WTC11 (cell line): Measurements from ENCODE around the gene MYL7. TPM values are rescaled to one million over a fixed set of nuclear protein-coding genes. Genes with fewer than 3 reads are reported as not detected.

ENCODE experiments used
- ATAC-seq: fragments of 200-7000 bp; cut with Tn5 transposase; 2 replicates; pipeline ENCODE4 v1.10.0; 2021; ENCODE audit warnings: mild to moderate bottlenecking, moderate library complexity
- CTCF ChIA-PET: fragments of 300-600 bp; sonication (Branson Sonifier 250); formaldehyde crosslinking; loops from one replicate; lab custom pipeline; 2021; ENCODE audit warnings: antibody characterized with exemption; lab: Charles Lee
- POLR2A ChIA-PET: fragments of 350-600 bp; sonication (Branson Sonifier 250); formaldehyde crosslinking; loops from one replicate; lab custom pipeline; 2021; ENCODE audit warnings: antibody characterized with exemption; lab: Charles Lee
- DNase-seq: peaks from one replicate; pipeline ENCODE4 v3.0.0; 2021; ENCODE audit warnings: low spot score
- H3K27ac Mint-ChIP-seq: 2 replicates; pipeline ENCODE4 v1.8.0; 2021; ENCODE audit warnings: mixed read lengths
- H3K27me3 Mint-ChIP-seq: 2 replicates; pipeline ENCODE4 v1.8.0; 2021; ENCODE audit warnings: low read depth, mild to moderate bottlenecking, moderate library complexity, mixed read lengths
- H3K36me3 Mint-ChIP-seq: 2 replicates; pipeline ENCODE4 v1.8.0; 2021; ENCODE audit warnings: mixed read lengths
- H3K4me1 Mint-ChIP-seq: 2 replicates; pipeline ENCODE4 v1.8.0; 2022; ENCODE audit warnings: mixed read lengths
- H3K4me3 Mint-ChIP-seq: 2 replicates; pipeline ENCODE4 v1.8.0; 2021; ENCODE audit warnings: mild to moderate bottlenecking, moderate library complexity, mixed read lengths
- H3K9me3 Mint-ChIP-seq: 2 replicates; pipeline ENCODE4 v1.8.0; 2021; ENCODE audit warnings: mixed read lengths
- CBFB ChIP-seq: sonication (generic); formaldehyde crosslinking; IDR thresholded peaks from 2 replicates; pipeline ENCODE4 v1.8.1; 2022; ENCODE audit warnings: mild to moderate bottlenecking, low read depth, missing genetic modification reagents
- EMX1 ChIP-seq: fragments of 250-450 bp; sonication (Bioruptor Pico); IDR thresholded peaks from 2 replicates; pipeline ENCODE4 v1.8.0; 2021; ENCODE audit warnings: mild to moderate bottlenecking
- GRHL2 ChIP-seq: fragments of 250-450 bp; sonication (Bioruptor Pico); IDR thresholded peaks from 2 replicates; pipeline ENCODE4 v1.8.0; 2022; ENCODE audit warnings: mild to moderate bottlenecking, moderate library complexity; ENCODE audit not compliant: insufficient replicate concordance, severe bottlenecking
- HMGXB4 ChIP-seq: sonication (generic); formaldehyde crosslinking; IDR thresholded peaks from 2 replicates; pipeline ENCODE4 v1.8.1; 2023; ENCODE audit warnings: mild to moderate bottlenecking, moderate library complexity, missing genetic modification reagents
- MXD4 ChIP-seq: fragments of 250-450 bp; sonication (Bioruptor Pico); IDR thresholded peaks from 2 replicates; pipeline ENCODE4 v1.8.0; 2021; ENCODE audit warnings: mild to moderate bottlenecking, moderate library complexity, borderline replicate concordance
- NFYB ChIP-seq: sonication (generic); formaldehyde crosslinking; conservative IDR thresholded peaks from 2 replicates; pipeline ENCODE4 v1.8.0; 2022; ENCODE audit warnings: low read depth, missing genetic modification reagents
- NR2C2 ChIP-seq: sonication (generic); formaldehyde crosslinking; IDR thresholded peaks from 2 replicates; pipeline ENCODE4 v1.8.0; 2022; ENCODE audit warnings: mild to moderate bottlenecking, missing genetic modification reagents
- SMAD3 ChIP-seq: sonication (generic); formaldehyde crosslinking; IDR thresholded peaks from 2 replicates; pipeline ENCODE4 v1.8.0; 2022; ENCODE audit warnings: missing genetic modification reagents, mild to moderate bottlenecking, borderline replicate concordance
- ZNF232 ChIP-seq: sonication (generic); formaldehyde crosslinking; IDR thresholded peaks from 2 replicates; pipeline ENCODE4 v1.8.0; 2022; ENCODE audit warnings: mild to moderate bottlenecking, missing genetic modification reagents
- ZNF425 ChIP-seq: fragments of 250-450 bp; sonication (Bioruptor Pico); conservative IDR thresholded peaks from 2 replicates; pipeline ENCODE4 v1.9.0; 2021; ENCODE audit warnings: mild to moderate bottlenecking
- ZNF671 ChIP-seq: fragments of 250-450 bp; sonication (Bioruptor Pico); IDR thresholded peaks from 2 replicates; pipeline ENCODE4 v1.8.0; 2021; ENCODE audit warnings: mild to moderate bottlenecking
- total RNA-seq: library from RNA; stranded (reverse); gene quantifications from 3 replicates; pipeline ENCODE4 v1.2.3, GENCODE V29; 2021
- TF ChIP-seq, protein P1 (sequence below): fragments of 250-450 bp; sonication (Bioruptor Pico); IDR thresholded peaks from 2 replicates; pipeline ENCODE4 v2.1.2; 2022; ENCODE audit warnings: mild to moderate bottlenecking, moderate library complexity
- TF ChIP-seq, protein P2 (sequence below): sonication (generic); formaldehyde crosslinking; IDR thresholded peaks from 2 replicates; pipeline ENCODE4 v1.8.1; 2022; ENCODE audit warnings: missing genetic modification reagents, borderline replicate concordance
- TF ChIP-seq, protein P3 (sequence below): fragments of 250-450 bp; sonication (Bioruptor Pico); IDR thresholded peaks from 2 replicates; pipeline ENCODE4 v1.9.0; 2021; ENCODE audit warnings: mild to moderate bottlenecking
- TF ChIP-seq, protein P4 (sequence below): fragments of 250-450 bp; sonication (Bioruptor Pico); IDR thresholded peaks from 2 replicates; pipeline ENCODE4 v1.8.0; 2021; ENCODE audit warnings: mild to moderate bottlenecking
- TF ChIP-seq, protein P5 (sequence below): sonication (generic); formaldehyde crosslinking; IDR thresholded peaks from 2 replicates; pipeline ENCODE4 v1.8.1; 2023; ENCODE audit warnings: mild to moderate bottlenecking, missing genetic modification reagents, moderate library complexity

Gene MYL7
- total RNA-seq, 1 experiment from 2014 or later: 0.90 TPM

- TF ChIP-seq, protein P1, sequence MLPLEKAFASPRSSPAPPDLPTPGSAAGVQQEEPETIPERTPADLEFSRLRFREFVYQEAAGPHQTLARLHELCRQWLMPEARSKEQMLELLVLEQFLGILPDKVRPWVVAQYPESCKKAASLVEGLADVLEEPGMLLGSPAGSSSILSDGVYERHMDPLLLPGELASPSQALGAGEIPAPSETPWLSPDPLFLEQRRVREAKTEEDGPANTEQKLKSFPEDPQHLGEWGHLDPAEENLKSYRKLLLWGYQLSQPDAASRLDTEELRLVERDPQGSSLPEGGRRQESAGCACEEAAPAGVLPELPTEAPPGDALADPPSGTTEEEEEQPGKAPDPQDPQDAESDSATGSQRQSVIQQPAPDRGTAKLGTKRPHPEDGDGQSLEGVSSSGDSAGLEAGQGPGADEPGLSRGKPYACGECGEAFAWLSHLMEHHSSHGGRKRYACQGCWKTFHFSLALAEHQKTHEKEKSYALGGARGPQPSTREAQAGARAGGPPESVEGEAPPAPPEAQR (CRISPR knock-in tag): no peak
- no peak for TF ChIP-seq ZNF425 (CRISPR knock-in tag)
- TF ChIP-seq, protein P2, sequence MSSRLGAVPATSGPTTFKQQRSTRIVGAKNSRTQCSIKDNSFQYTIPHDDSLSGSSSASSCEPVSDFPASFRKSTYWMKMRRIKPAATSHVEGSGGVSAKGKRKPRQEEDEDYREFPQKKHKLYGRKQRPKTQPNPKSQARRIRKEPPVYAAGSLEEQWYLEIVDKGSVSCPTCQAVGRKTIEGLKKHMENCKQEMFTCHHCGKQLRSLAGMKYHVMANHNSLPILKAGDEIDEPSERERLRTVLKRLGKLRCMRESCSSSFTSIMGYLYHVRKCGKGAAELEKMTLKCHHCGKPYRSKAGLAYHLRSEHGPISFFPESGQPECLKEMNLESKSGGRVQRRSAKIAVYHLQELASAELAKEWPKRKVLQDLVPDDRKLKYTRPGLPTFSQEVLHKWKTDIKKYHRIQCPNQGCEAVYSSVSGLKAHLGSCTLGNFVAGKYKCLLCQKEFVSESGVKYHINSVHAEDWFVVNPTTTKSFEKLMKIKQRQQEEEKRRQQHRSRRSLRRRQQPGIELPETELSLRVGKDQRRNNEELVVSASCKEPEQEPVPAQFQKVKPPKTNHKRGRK (CRISPR knock-in tag): no peak
- TF ChIP-seq ZNF232 (CRISPR knock-in tag): no peak
- no peak for TF ChIP-seq SMAD3
These were observed 12.8 kb upstream of the MYL7 start (continued) for GRCh38 chr7:44153948-44154335.

- DNase-seq: peak; percentile 18
- CTCF ChIA-PET: interaction anchor here (0.9 to 1.5 kb wide), 5 partner anchors 8 to 88 kb away, joined by 3 to 7 read pairs (median 3); partner anchors contain the start of gene GCK
- Mint-ChIP-seq H3K9me3 (no peaks in the 10 kb centered on the region), H3K4me1 (no peaks in the 10 kb centered on the region), H3K4me3 (no peak overlapping the region), H3K27me3 (no peaks in the 10 kb centered on the region), H3K27ac (no peak overlapping the region), H3K36me3 (no peaks in the 10 kb centered on the region)
- POLR2A ChIA-PET: no interaction called here
- peak; percentile 69 for ATAC-seq
- TF ChIP-seq, protein P3, sequence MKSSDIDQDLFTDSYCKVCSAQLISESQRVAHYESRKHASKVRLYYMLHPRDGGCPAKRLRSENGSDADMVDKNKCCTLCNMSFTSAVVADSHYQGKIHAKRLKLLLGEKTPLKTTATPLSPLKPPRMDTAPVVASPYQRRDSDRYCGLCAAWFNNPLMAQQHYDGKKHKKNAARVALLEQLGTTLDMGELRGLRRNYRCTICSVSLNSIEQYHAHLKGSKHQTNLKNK: no peak
- TF ChIP-seq EMX1 (CRISPR knock-in tag) (no peak), CBFB (CRISPR knock-in tag) (no peak), ZNF671 (no peak), GRHL2 (CRISPR knock-in tag) (no peak), MXD4 (CRISPR knock-in tag) (no peak), NR2C2 (CRISPR knock-in tag) (no peak), HMGXB4 (CRISPR knock-in tag) (no peak), NFYB (no peak)
- TF ChIP-seq, protein P4, sequence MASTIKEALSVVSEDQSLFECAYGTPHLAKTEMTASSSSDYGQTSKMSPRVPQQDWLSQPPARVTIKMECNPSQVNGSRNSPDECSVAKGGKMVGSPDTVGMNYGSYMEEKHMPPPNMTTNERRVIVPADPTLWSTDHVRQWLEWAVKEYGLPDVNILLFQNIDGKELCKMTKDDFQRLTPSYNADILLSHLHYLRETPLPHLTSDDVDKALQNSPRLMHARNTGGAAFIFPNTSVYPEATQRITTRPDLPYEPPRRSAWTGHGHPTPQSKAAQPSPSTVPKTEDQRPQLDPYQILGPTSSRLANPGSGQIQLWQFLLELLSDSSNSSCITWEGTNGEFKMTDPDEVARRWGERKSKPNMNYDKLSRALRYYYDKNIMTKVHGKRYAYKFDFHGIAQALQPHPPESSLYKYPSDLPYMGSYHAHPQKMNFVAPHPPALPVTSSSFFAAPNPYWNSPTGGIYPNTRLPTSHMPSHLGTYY (CRISPR knock-in tag): no peak
- TF ChIP-seq, protein P5, sequence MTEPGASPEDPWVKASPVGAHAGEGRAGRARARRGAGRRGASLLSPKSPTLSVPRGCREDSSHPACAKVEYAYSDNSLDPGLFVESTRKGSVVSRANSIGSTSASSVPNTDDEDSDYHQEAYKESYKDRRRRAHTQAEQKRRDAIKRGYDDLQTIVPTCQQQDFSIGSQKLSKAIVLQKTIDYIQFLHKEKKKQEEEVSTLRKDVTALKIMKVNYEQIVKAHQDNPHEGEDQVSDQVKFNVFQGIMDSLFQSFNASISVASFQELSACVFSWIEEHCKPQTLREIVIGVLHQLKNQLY (CRISPR knock-in tag): no peak
These were observed 12.1 kb upstream of the MYL7 start for GRCh38 chr7:44152971-44153947.
